ENCODE data around the gene FJX1. TPM values are rescaled to one million over a fixed set of nuclear protein-coding genes. Genes with fewer than 3 reads are reported as not detected.

FJX1 gene
- total RNA-seq, 1 experiment from 2014 or later = 13.7 TPM

DNA sequence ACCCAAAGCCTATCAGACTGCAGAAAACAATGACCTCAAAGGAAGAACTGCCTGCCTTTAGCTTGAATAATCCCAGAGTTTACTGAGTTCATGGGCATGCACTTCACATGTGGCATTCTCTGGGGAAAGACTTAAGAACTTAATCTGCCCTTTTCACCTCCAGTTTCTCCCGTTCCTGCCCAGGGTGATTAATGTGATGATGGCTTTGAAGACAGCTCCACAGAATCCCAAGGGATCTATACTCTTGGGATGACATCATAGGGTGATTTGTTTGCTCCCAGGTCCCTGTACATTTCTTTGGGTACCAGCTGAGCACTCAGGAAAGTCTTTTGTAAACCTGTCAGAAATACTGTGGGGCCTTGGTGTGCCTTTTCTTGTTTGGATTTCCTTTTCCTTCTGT lies 14.0 kb downstream of the FJX1 start:
- no peaks in the 10 kb centered on the region for H3K79me2 ChIP-seq (ENCODE audit: insufficient read depth, low read length)
- H3K9me3 ChIP-seq (ENCODE audit: control insufficient read depth in 1 of 2, insufficient read depth in 1 of 2, low read depth in 1 of 2, low read length in 2 of 2) = no peaks in the 10 kb centered on the region
- no peak overlapping the region for H2AFZ ChIP-seq (ENCODE audit: low read depth, low read length, poor library complexity, severe bottlenecking)
- H3K4me3 ChIP-seq (replicated peaks in 1 of 2; ENCODE audit: low read depth in 1 of 2, low read length in 2 of 2) = no peak overlapping the region
- no peak for DNase-seq (ENCODE audit: low read depth, low spot score)
- intact Hi-C loops (cut with micrococcal nuclease) = no loop called here
- H4K20me1 ChIP-seq (ENCODE audit: insufficient read depth) = no peaks in the 10 kb centered on the region
- no peak overlapping the region for H3K9ac ChIP-seq (ENCODE audit: low read length)
- H3K27ac ChIP-seq (ENCODE audit: low read depth, low read length) = no peak overlapping the region
- H3K36me3 ChIP-seq (ENCODE audit: control insufficient read depth in 1 of 2, insufficient read depth in 2 of 2, low read length in 2 of 2) = no peaks in the 10 kb centered on the region
- H3K27me3 ChIP-seq (ENCODE audit: insufficient read depth, low read length) = no peaks in the 10 kb centered on the region
- ChIA-PET CTCF (no interaction called here), POLR2A (no interaction called here), RAD21 (ENCODE audit: low non-redundant PET in 1 of 2, low total read pairs in 2 of 2, uncharacterized antibody in 2 of 2, unreplicated experiment in 2 of 2) (no interaction called here)
- ATAC-seq = no peak
- TF ChIP-seq EZH2phosphoT487 (IDR thresholded peaks at IDR 0.05; ENCODE audit: borderline replicate concordance) (no peak), EZH2 (IDR thresholded peaks at IDR 0.05) (no peak), SRF (IDR thresholded peaks at IDR 0.05; ENCODE audit: low read depth) (no peak), CBX3 (IDR thresholded peaks at IDR 0.05; ENCODE audit: low read depth) (no peak), POLR2A (IDR thresholded peaks at IDR 0.05; ENCODE audit: borderline replicate concordance, extremely low read depth, insufficient read depth, insufficient read length) (no peak), SP1 (IDR thresholded peaks at IDR 0.05; ENCODE audit: low read depth) (no peak), JUND (IDR thresholded peaks at IDR 0.05) (no peak), SIN3A (IDR thresholded peaks at IDR 0.05; ENCODE audit: low read depth) (no peak), TCF7L2 (IDR thresholded peaks at IDR 0.05; ENCODE audit: borderline replicate concordance, extremely low read depth, insufficient read depth, insufficient read length) (no peak), ZNF274 (IDR thresholded peaks at IDR 0.05; ENCODE audit: low read depth, low read length) (no peak), ELF1 (IDR thresholded peaks at IDR 0.05; ENCODE audit: borderline replicate concordance, low read depth) (no peak), CEBPB (IDR thresholded peaks at IDR 0.05; ENCODE audit: low read depth) (no peak), RAD21 (IDR thresholded peaks at IDR 0.05; ENCODE audit: low read depth) (no peak)
- TF ChIP-seq, protein P1, sequence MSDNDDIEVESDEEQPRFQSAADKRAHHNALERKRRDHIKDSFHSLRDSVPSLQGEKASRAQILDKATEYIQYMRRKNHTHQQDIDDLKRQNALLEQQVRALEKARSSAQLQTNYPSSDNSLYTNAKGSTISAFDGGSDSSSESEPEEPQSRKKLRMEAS (IDR thresholded peaks at IDR 0.05) = no peak
- TF ChIP-seq, protein P2, sequence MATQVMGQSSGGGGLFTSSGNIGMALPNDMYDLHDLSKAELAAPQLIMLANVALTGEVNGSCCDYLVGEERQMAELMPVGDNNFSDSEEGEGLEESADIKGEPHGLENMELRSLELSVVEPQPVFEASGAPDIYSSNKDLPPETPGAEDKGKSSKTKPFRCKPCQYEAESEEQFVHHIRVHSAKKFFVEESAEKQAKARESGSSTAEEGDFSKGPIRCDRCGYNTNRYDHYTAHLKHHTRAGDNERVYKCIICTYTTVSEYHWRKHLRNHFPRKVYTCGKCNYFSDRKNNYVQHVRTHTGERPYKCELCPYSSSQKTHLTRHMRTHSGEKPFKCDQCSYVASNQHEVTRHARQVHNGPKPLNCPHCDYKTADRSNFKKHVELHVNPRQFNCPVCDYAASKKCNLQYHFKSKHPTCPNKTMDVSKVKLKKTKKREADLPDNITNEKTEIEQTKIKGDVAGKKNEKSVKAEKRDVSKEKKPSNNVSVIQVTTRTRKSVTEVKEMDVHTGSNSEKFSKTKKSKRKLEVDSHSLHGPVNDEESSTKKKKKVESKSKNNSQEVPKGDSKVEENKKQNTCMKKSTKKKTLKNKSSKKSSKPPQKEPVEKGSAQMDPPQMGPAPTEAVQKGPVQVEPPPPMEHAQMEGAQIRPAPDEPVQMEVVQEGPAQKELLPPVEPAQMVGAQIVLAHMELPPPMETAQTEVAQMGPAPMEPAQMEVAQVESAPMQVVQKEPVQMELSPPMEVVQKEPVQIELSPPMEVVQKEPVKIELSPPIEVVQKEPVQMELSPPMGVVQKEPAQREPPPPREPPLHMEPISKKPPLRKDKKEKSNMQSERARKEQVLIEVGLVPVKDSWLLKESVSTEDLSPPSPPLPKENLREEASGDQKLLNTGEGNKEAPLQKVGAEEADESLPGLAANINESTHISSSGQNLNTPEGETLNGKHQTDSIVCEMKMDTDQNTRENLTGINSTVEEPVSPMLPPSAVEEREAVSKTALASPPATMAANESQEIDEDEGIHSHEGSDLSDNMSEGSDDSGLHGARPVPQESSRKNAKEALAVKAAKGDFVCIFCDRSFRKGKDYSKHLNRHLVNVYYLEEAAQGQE (IDR thresholded peaks at IDR 0.05; ENCODE audit: low read depth) = no peak
- TF ChIP-seq, protein P3, sequence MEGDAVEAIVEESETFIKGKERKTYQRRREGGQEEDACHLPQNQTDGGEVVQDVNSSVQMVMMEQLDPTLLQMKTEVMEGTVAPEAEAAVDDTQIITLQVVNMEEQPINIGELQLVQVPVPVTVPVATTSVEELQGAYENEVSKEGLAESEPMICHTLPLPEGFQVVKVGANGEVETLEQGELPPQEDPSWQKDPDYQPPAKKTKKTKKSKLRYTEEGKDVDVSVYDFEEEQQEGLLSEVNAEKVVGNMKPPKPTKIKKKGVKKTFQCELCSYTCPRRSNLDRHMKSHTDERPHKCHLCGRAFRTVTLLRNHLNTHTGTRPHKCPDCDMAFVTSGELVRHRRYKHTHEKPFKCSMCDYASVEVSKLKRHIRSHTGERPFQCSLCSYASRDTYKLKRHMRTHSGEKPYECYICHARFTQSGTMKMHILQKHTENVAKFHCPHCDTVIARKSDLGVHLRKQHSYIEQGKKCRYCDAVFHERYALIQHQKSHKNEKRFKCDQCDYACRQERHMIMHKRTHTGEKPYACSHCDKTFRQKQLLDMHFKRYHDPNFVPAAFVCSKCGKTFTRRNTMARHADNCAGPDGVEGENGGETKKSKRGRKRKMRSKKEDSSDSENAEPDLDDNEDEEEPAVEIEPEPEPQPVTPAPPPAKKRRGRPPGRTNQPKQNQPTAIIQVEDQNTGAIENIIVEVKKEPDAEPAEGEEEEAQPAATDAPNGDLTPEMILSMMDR (IDR thresholded peaks at IDR 0.05 in 2 of 3, conservative IDR thresholded peaks at IDR 0.05 in 1 of 3; ENCODE audit: borderline replicate concordance in 1 of 3, insufficient read depth in 1 of 3, low read depth in 2 of 3, low read length in 2 of 3) = no peak
- TF ChIP-seq, protein P4, sequence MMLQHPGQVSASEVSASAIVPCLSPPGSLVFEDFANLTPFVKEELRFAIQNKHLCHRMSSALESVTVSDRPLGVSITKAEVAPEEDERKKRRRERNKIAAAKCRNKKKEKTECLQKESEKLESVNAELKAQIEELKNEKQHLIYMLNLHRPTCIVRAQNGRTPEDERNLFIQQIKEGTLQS (IDR thresholded peaks at IDR 0.05) = no peak
- TF ChIP-seq, protein P5, sequence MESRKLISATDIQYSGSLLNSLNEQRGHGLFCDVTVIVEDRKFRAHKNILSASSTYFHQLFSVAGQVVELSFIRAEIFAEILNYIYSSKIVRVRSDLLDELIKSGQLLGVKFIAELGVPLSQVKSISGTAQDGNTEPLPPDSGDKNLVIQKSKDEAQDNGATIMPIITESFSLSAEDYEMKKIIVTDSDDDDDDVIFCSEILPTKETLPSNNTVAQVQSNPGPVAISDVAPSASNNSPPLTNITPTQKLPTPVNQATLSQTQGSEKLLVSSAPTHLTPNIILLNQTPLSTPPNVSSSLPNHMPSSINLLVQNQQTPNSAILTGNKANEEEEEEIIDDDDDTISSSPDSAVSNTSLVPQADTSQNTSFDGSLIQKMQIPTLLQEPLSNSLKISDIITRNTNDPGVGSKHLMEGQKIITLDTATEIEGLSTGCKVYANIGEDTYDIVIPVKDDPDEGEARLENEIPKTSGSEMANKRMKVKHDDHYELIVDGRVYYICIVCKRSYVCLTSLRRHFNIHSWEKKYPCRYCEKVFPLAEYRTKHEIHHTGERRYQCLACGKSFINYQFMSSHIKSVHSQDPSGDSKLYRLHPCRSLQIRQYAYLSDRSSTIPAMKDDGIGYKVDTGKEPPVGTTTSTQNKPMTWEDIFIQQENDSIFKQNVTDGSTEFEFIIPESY (IDR thresholded peaks at IDR 0.05; ENCODE audit: extremely low read depth, insufficient replicate concordance, low read length) = no peak
- H3K9me2 ChIP-seq (ENCODE audit: insufficient read depth) = no peaks in the 10 kb centered on the region
- H3K4me1 ChIP-seq (ENCODE audit: control insufficient read depth in 1 of 2, insufficient read depth in 2 of 2, low read length in 2 of 2) = peaks cover 13 to 26% of the 10 kb centered on the region in 2 experiments
- BruUV-seq (replicated peaks) = no TSS peak
- no peak overlapping the region for H3K4me2 ChIP-seq (ENCODE audit: low read length)
